Endothelial cell of umbilical vein (primary cell): Measurements from ENCODE around the gene PLXNA4. TPM values are rescaled to one million over a fixed set of nuclear protein-coding genes. Genes with fewer than 3 reads are reported as not detected.

Experiments
- BruUV-seq: library from RNA; stranded (reverse); fragments of 400-500 nt; replicated peaks from 2 replicates; lab custom pipeline; 2021; lab: Mats Ljungman, UMichigan
- CTCF ChIA-PET: fragments of 300-600, 350-600 bp; sonication (Branson Sonifier 250); formaldehyde crosslinking; loops from one replicate; lab custom pipeline; 2021; ENCODE audit warnings: antibody characterized with exemption, inconsistent platforms; lab: Charles Lee
- POLR2A ChIA-PET: fragments of 300-600, 350-600 bp; sonication (Branson Sonifier 250); formaldehyde crosslinking; loops from one replicate; lab custom pipeline; 2021; ENCODE audit warnings: antibody characterized with exemption, inconsistent platforms; lab: Charles Lee
- DNase-seq: peaks from one replicate; pipeline ENCODE4 v3.0.0-alpha.2; 2011; ENCODE audit warnings: low read depth, low spot score
- FAIRE-seq: peaks from 2 replicates; lab custom pipeline; 2011; peaks lifted over from hg19 to GRCh38; lab: Jason Lieb, UNC
- H2AFZ ChIP-seq: 2 replicates; pipeline ENCODE4 v1.6.0; 2012; ENCODE audit warnings: low read depth, low read length, control low read depth, inconsistent platforms
- H3K27ac ChIP-seq: 2 replicates; pipeline ENCODE4 v1.5.1; 2011; ENCODE audit warnings: low read depth, mild to moderate bottlenecking, control low read depth, low read length, moderate library complexity; ENCODE audit not compliant: insufficient read depth
- H3K27me3 ChIP-seq, 2 experiments: 2 replicates each; pipeline versions ENCODE4 v1.6.0 to v1.6.1; 2011; ENCODE audit warnings: low read length in 2 of 2, mixed read lengths in 1 of 2; ENCODE audit not compliant: control insufficient read depth in 2 of 2, insufficient read depth in 2 of 2
- H3K36me3 ChIP-seq, 2 experiments: 2 replicates in 1 of 2; 3 replicates in 1 of 2; pipeline ENCODE4 v1.5.1; 2011; ENCODE audit warnings: low read length in 2 of 2, mild to moderate bottlenecking in 1 of 2, moderate library complexity in 1 of 2; ENCODE audit not compliant: control insufficient read depth in 2 of 2, insufficient read depth in 2 of 2; ENCODE audit errors: extremely low read depth in 1 of 2
- H3K4me1 ChIP-seq: 3 replicates; pipeline ENCODE4 v1.5.1; 2011; ENCODE audit warnings: mild to moderate bottlenecking, low read length; ENCODE audit not compliant: control insufficient read depth, insufficient read depth; ENCODE audit errors: extremely low read depth
- H3K4me2 ChIP-seq: 2 replicates; pipeline ENCODE4 v1.6.1; 2011; ENCODE audit warnings: low read length, control low read depth, mixed read lengths; ENCODE audit not compliant: insufficient read depth
- H3K4me3 ChIP-seq, 3 experiments: fragments of 200-600 bp in 1 of 3; sonication (generic), shearing (Covaris generic) in 1 of 3; replicated peaks in 1 of 3; 2 replicates each; pipeline ENCODE4 v1.5.1; 2011 to 2016; ENCODE audit warnings: control low read depth in 3 of 3, low read length in 3 of 3, mild to moderate bottlenecking in 2 of 3, inconsistent platforms in 1 of 3, low read depth in 1 of 3, moderate library complexity in 1 of 3; ENCODE audit not compliant: insufficient read depth in 1 of 3
- H3K79me2 ChIP-seq: 2 replicates; pipeline ENCODE4 v1.6.0; 2012; ENCODE audit warnings: low read length, inconsistent platforms; ENCODE audit not compliant: control insufficient read depth, insufficient read depth
- H3K9ac ChIP-seq: replicated peaks from 2 replicates; pipeline ENCODE3; 2011; ENCODE audit warnings: low read length, control low read depth; ENCODE audit not compliant: insufficient read depth; ENCODE audit errors: extremely low read depth
- H3K9me1 ChIP-seq: replicated peaks from 3 replicates; pipeline ENCODE4 v1.6.0; 2011; ENCODE audit warnings: mild to moderate bottlenecking, low read length; ENCODE audit not compliant: control insufficient read depth, insufficient read depth; ENCODE audit errors: extremely low read depth
- H3K9me3 ChIP-seq: replicated peaks from 2 replicates; pipeline ENCODE4 v1.5.1; 2012; ENCODE audit warnings: low read length, inconsistent platforms; ENCODE audit not compliant: control insufficient read depth, insufficient read depth
- H4K20me1 ChIP-seq: replicated peaks from 2 replicates; pipeline ENCODE3; 2011; ENCODE audit warnings: mild to moderate bottlenecking, low read length; ENCODE audit not compliant: control insufficient read depth, insufficient read depth; ENCODE audit errors: extremely low read depth
- CTCF ChIP-seq, 2 donors: IDR thresholded peaks; 1 replicate in 1 of 2; 2 replicates in 1 of 2; pipeline ENCODE4 v1.5.1; 2011; ENCODE audit warnings: low read length in 2 of 2, mild to moderate bottlenecking in 2 of 2, moderate library complexity in 2 of 2, control low read depth in 1 of 2, inconsistent platforms in 1 of 2, low read depth in 1 of 2; ENCODE audit not compliant: insufficient read depth in 1 of 2; ENCODE audit errors: extremely low read depth in 1 of 2
- EZH2 ChIP-seq: IDR thresholded peaks from 2 replicates; pipeline ENCODE4 v1.6.1; 2012; ENCODE audit warnings: borderline replicate concordance, low read depth, mild to moderate bottlenecking, moderate library complexity, low read length, inconsistent platforms; ENCODE audit not compliant: severe bottlenecking
- FOS ChIP-seq: IDR thresholded peaks from 2 replicates; pipeline ENCODE4 v1.6.1; 2011; ENCODE audit warnings: mild to moderate bottlenecking, low read length, moderate library complexity, borderline replicate concordance; ENCODE audit not compliant: insufficient read depth
- GATA2 ChIP-seq: IDR thresholded peaks from 2 replicates; pipeline ENCODE4 v1.7.0; 2011; ENCODE audit warnings: low read depth, mild to moderate bottlenecking, moderate library complexity, mixed read lengths, low read length; ENCODE audit not compliant: insufficient read length, insufficient read depth
- JUN ChIP-seq: IDR thresholded peaks from 2 replicates; pipeline ENCODE4 v1.6.1; 2011; ENCODE audit warnings: borderline replicate concordance, low read depth; ENCODE audit not compliant: insufficient read length, insufficient read depth
- MAX ChIP-seq: IDR thresholded peaks from 2 replicates; pipeline ENCODE4 v1.6.1; 2011; ENCODE audit not compliant: insufficient read depth, insufficient read length
- MYC ChIP-seq: IDR thresholded peaks from one replicate; pipeline ENCODE4 v1.6.1; 2011; ENCODE audit warnings: mild to moderate bottlenecking, low read depth, low read length
- POLR2A ChIP-seq: IDR thresholded peaks from 2 replicates; pipeline ENCODE4 v1.6.1; 2012; ENCODE audit warnings: low read depth, mild to moderate bottlenecking, control low read depth, low read length
- POLR2AphosphoS5 ChIP-seq: IDR thresholded peaks from 2 replicates; pipeline ENCODE4 v1.6.1; 2012; ENCODE audit warnings: low read depth, mild to moderate bottlenecking, control low read depth, low read length, moderate library complexity; ENCODE audit not compliant: insufficient read depth
- dilution Hi-C: fragments of 300-500 bp; cut with MboI; formaldehyde crosslinking; loops from one replicate; pipeline ENCODE4 v1.15.0; 2019; ENCODE audit warnings: low sequenced_read_pairs; ENCODE audit not compliant: extremely low pct_ligation_motif_present
- intact Hi-C: fragments of 100-400 bp; cut with micrococcal nuclease; formaldehyde crosslinking; loops from one replicate; pipeline ENCODE4 v1.10.0; 2022
- polyA plus RNA-seq, 4 experiments: library from polyadenylated mRNA; depleted of rRNA in 3 of 4; stranded (reverse) in 3 of 4; unstranded in 1 of 4; fragments of >200 nt; gene quantifications; 2 replicates each; pipeline versions ENCODE4 v1.2.1 to v1.2.3, GENCODE V29; 2011 to 2012; ENCODE audit warnings: missing spikeins in 1 of 4
- total RNA-seq: library from RNA; stranded (reverse); gene quantifications from 2 replicates; pipeline ENCODE4 v1.2.3, GENCODE V29; 2021

The PLXNA4 gene
- total and polyA plus RNA-seq, 2 donors (not counting 3 experiments of a cell fraction or from before 2014, with no cell fraction given), result 12.1 to 20.4 TPM

- DNase-seq, result no peak
- no peak for FAIRE-seq
- no peak overlapping the region for H3K27ac ChIP-seq
- H3K4me2 ChIP-seq, result no peak overlapping the region
- no peak overlapping the region for H3K9ac ChIP-seq
- no peaks in the 10 kb centered on the region for H4K20me1 ChIP-seq
- intact Hi-C loops (loop anchor here (2.0 kb wide), 1 partner anchor 29 kb away; no protein-coding TSS in a partner anchor), dilution Hi-C loops (no loop called here)
- no peaks in the 10 kb centered on the region for H3K36me3 ChIP-seq
- peaks cover 4 to 8% of the 10 kb centered on the region in 2 experiments for H3K27me3 ChIP-seq
- no peaks in the 10 kb centered on the region for H3K79me2 ChIP-seq
- no peaks in the 10 kb centered on the region for H3K9me1 ChIP-seq
- no TSS peak for BruUV-seq
- H2AFZ ChIP-seq, result no peak overlapping the region
- ChIA-PET CTCF (no interaction called here), POLR2A (interaction anchor here (0.6 kb wide), 1 partner anchor 1554 kb away, joined by 4 read pairs; no protein-coding TSS in a partner anchor)
- no peaks in the 10 kb centered on the region for H3K9me3 ChIP-seq
- TF ChIP-seq POLR2A, result no peak
- TF ChIP-seq MAX, result no peak
- TF ChIP-seq FOS, result no peak
- TF ChIP-seq POLR2AphosphoS5, result no peak
- no peak for TF ChIP-seq GATA2
- TF ChIP-seq EZH2, result no peak
- TF ChIP-seq JUN, result no peak
- no peak for TF ChIP-seq MYC
- TF ChIP-seq CTCF (IDR thresholded peaks at IDR 0.05; ENCODE audit: extremely low read depth in 1 of 2, insufficient read depth in 1 of 2, low read depth in 1 of 2, low read length in 2 of 2), result no peak
- peaks cover 16% of the 10 kb centered on the region for H3K4me1 ChIP-seq
- no peak overlapping the region for H3K4me3 ChIP-seq
These were observed 43.7 kb upstream of the PLXNA4 start for GRCh38 chr7:132619967-132620366.
